ENCODE measurements around the gene FANCC. TPM values are rescaled to one million over a fixed set of nuclear protein-coding genes. Genes with fewer than 3 reads are reported as not detected.

The FANCC gene
- total and polyA plus RNA-seq, 2 of the 13 experiments (the other 11 are each of a cell fraction or from before 2014, with no cell fraction given) = 7.4 to 8.6 TPM

- no TSS peak for BruUV-seq (replicated peaks)
- H3K27me3 ChIP-seq (ENCODE audit: control insufficient read depth in 1 of 2, insufficient read depth in 2 of 2, low read length in 2 of 2) = no peaks in the 10 kb centered on the region
- no peak overlapping the region for H2AFZ ChIP-seq (ENCODE audit: low read length)
- H3K79me2 ChIP-seq (ENCODE audit: insufficient read depth, low read length) = no peaks in the 10 kb centered on the region
- WGBS (ENCODE audit: low lambda C conversion rate) = over 99% methylated on average over 5 of the region's 5 CpGs
- no peak overlapping the region for H3K9ac ChIP-seq (ENCODE audit: insufficient read depth, low read depth, low read length)
- no peak overlapping the region for H3K4me2 ChIP-seq (ENCODE audit: low read depth, low read length)
- in situ Hi-C loops (cut with HindIII; ENCODE audit: extremely low pct_ligation_motif_present, low pct_unique_long_range_greater_than_20kb) (no loop called here), intact Hi-C loops (cut with micrococcal nuclease; ENCODE audit: unreplicated experiment) (no loop called here)
- H3K9me3 ChIP-seq (ENCODE audit: low read length) = no peaks in the 10 kb centered on the region
- ATAC-seq (no peak), DNase-seq (ENCODE audit: low spot score) (no peak), FAIRE-seq (no peak)
- peaks cover 3% of the 10 kb centered on the region for H3K4me1 ChIP-seq (ENCODE audit: insufficient read depth, low read length)
- ChIA-PET POLR2A (no interaction called here), CTCF (ENCODE audit: low intra/inter-chr PET ratio, low total read pairs) (no interaction called here)
- H4K20me1 ChIP-seq (ENCODE audit: insufficient read depth, low read length) = no peaks in the 10 kb centered on the region
- no peaks in the 10 kb centered on the region for H3K36me3 ChIP-seq (replicated peaks in 1 of 2; ENCODE audit: control insufficient read depth in 1 of 2, insufficient read depth in 2 of 2, low read length in 2 of 2)
- H3K27ac ChIP-seq (ENCODE audit: extremely low read length, insufficient read depth, low read length) = no peak overlapping the region
- H3K4me3 ChIP-seq (replicated peaks in 1 of 3; ENCODE audit: insufficient read depth in 1 of 3, low read depth in 2 of 3, low read length in 3 of 3) = no peak overlapping the region
- TF ChIP-seq ZNF484 (CRISPR knock-in tag; IDR thresholded peaks at IDR 0.05; ENCODE audit: borderline replicate concordance, low read depth) (no peak), ZSCAN12 (CRISPR knock-in tag; IDR thresholded peaks at IDR 0.05) (no peak), SOX5 (CRISPR knock-in tag; IDR thresholded peaks at IDR 0.05; ENCODE audit: borderline replicate concordance) (no peak), SETDB1 (CRISPR knock-in tag; IDR thresholded peaks at IDR 0.05; ENCODE audit: borderline replicate concordance) (no peak), DZIP1 (CRISPR knock-in tag; IDR thresholded peaks at IDR 0.05) (no peak), ZFP37 (CRISPR knock-in tag; IDR thresholded peaks at IDR 0.05; ENCODE audit: borderline replicate concordance) (no peak), KLF9 (CRISPR knock-in tag; IDR thresholded peaks at IDR 0.05; ENCODE audit: low read depth) (no peak), PLSCR1 (CRISPR knock-in tag; IDR thresholded peaks at IDR 0.05; ENCODE audit: borderline replicate concordance) (no peak), ZNF766 (CRISPR knock-in tag; IDR thresholded peaks at IDR 0.05; ENCODE audit: borderline replicate concordance) (no peak), ZNF768 (CRISPR knock-in tag; IDR thresholded peaks at IDR 0.05) (no peak), HNF1B (CRISPR knock-in tag; IDR thresholded peaks at IDR 0.05) (no peak), POLR2AphosphoS5 (IDR thresholded peaks at IDR 0.05; ENCODE audit: low read depth, low read length) (no peak), EED (CRISPR knock-in tag; IDR thresholded peaks at IDR 0.05) (no peak), ZNF841 (CRISPR knock-in tag; IDR thresholded peaks at IDR 0.05; ENCODE audit: borderline replicate concordance) (no peak), ZNF546 (CRISPR knock-in tag; conservative IDR thresholded peaks at IDR 0.05) (no peak), ZNF710 (CRISPR knock-in tag; IDR thresholded peaks at IDR 0.05; ENCODE audit: borderline replicate concordance) (no peak), TAF1 (CRISPR knock-in tag; IDR thresholded peaks at IDR 0.05) (no peak), FOXA1 (IDR thresholded peaks at IDR 0.05) (no peak), FOXA1 (CRISPR knock-in tag; IDR thresholded peaks at IDR 0.05) (no peak), FOSL2 (CRISPR knock-in tag; IDR thresholded peaks at IDR 0.05) (no peak)
Measured at GRCh38 chr9:95202076-95202681, 115.3 kb downstream of the FANCC start.
